ENCODE data around the gene FDX2.
"Not testable (repeated sequence)": the region's sequence is repeated elsewhere in the genome, so short reads cannot be mapped to it uniquely, and the experiment has no call there.

FDX2 gene

GRCh38 chr19:10285393-10285792, 30.4 kb downstream of the FDX2 start:
- FAIRE-seq (no peak), DNase-seq (ENCODE audit: insufficient read length, low spot score) (no peak)

DNA sequence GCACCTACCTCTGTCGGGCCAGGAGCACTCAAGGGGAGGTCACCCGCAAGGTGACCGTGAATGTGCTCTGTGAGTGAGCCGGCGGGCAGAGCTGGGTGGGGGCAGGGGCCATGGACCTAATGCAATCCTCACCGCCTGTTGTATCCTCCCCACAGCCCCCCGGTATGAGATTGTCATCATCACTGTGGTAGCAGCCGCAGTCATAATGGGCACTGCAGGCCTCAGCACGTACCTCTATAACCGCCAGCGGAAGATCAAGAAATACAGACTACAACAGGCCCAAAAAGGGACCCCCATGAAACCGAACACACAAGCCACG, 30.9 kb downstream of the FDX2 start:
- DNase-seq (ENCODE audit: insufficient read length, low spot score): no peak
- FAIRE-seq: no peak

DNA sequence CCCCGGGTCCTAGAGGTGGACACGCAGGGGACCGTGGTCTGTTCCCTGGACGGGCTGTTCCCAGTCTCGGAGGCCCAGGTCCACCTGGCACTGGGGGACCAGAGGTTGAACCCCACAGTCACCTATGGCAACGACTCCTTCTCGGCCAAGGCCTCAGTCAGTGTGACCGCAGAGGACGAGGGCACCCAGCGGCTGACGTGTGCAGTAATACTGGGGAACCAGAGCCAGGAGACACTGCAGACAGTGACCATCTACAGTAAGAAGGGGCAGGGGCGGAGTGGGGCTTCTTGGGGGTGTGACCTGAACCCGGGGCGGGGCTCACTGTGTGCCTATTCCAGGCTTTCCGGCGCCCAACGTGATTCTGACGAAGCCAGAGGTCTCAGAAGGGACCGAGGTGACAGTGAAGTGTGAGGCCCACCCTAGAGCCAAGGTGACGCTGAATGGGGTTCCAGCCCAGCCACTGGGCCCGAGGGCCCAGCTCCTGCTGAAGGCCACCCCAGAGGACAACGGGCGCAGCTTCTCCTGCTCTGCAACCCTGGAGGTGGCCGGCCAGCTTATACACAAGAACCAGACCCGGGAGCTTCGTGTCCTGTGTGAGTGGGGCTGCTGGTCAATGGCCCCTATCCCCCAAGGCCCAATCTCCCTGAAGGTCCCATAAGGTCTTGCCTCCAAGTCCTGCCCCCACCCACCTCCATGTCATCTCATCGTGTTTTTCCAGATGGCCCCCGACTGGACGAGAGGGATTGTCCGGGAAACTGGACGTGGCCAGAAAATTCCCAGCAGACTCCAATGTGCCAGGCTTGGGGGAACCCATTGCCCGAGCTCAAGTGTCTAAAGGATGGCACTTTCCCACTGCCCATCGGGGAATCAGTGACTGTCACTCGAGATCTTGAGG, 31.5 kb downstream of the FDX2 start:
- no peak for FAIRE-seq
- no peak for DNase-seq (ENCODE audit: insufficient read length, low spot score)

GRCh38 chr19:10283301-10284064, 32.3 kb downstream of the FDX2 start:
- FAIRE-seq (no peak), DNase-seq (ENCODE audit: insufficient read length, low spot score) (no peak)

DNA sequence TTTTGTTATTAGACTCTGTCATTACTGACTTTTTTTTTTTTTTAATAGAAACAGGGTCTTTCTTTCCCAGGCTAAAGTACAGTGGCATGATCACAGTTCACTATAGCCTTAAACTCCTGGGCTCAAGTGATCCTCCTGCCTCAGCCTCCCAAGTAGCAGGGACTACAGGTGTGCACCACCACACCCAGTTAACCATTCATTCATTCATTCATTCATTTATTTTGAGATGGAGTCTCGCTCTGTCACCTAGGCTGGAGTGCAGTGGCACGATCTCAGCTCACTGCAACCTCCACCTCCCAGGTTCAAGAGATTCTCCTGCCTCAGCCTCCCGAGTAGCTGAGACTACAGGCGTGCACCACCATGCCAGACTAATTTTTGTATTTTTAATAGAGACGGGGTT, 33.8 kb downstream of the FDX2 start:
- not testable (repeated sequence) for FAIRE-seq; DNase-seq (ENCODE audit: insufficient read length, low spot score)

GRCh38 chr19:10279737-10280442, 35.9 kb downstream of the FDX2 start:
- DNase-seq (ENCODE audit: insufficient read length, low spot score) (no peak), FAIRE-seq (no peak)

DNA sequence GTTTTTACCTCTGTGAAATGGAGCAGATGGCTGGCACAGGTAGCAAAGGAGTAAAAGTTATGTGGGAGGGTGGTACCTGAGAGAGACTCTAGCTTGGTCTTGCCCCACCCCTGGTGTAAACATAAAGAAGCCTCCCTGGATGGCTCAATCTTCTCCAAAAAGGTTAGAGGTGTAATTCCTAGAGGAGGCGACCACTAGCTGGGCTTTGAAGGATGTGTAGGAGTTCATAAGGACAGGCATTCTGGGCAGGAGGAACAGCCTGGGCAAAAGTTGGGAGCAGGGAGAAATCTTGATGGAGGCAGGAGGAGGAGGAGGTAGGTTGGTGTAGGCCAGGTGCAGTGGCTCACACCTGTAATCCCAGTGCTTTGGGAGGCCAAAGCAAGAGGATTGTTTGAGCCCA, 36.9 kb downstream of the FDX2 start:
- FAIRE-seq (no peak), DNase-seq (ENCODE audit: insufficient read length, low spot score) (no peak)

GRCh38 chr19:10277795-10278589, 37.8 kb downstream of the FDX2 start:
- DNase-seq (ENCODE audit: insufficient read length, low spot score): no peak
- FAIRE-seq: no peak

DNA sequence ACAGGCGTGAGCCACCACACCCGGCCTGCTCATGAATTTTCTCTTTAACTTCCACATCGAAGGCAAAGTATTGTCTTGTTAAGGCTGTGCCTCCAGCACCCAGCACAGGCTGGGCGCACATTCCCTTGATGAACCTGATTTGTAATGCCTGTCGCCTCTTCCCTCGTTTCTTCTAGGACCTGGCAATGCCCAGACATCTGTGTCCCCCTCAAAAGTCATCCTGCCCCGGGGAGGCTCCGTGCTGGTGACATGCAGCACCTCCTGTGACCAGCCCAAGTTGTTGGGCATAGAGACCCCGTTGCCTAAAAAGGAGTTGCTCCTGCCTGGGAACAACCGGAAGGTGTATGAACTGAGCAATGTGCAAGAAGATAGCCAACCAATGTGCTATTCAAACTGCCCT, 41.2 kb downstream of the FDX2 start:
- FAIRE-seq (no peak), DNase-seq (ENCODE audit: insufficient read length, low spot score) (no peak)

DNA sequence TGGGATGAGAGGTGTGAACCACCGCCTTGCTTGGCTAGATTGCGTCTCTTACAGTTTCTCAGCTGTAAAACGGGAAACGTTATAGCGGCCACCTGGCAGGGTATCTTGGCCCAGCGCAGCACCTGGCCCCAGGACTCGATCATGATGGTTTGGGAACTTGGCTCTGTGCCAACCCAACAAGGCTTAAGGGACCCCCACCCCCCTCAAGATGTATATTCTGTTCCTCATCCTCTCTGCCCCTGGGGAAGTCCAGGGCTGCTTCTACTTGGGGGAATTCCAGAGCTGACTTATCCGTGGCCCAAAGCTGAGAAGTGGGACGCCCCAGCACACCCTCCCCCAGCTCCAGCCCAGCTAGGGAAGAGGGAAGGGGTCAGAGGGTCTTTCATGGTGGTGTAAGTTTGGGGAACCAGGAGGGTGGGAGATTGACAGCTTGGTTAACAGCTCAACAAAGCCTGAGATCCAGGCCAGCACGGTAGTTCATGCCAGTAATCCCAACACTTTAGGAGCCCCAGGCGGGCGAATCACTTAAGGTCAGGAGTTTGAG, 44.2 kb downstream of the FDX2 start:
- no peak for FAIRE-seq
- no peak for DNase-seq (ENCODE audit: insufficient read length, low spot score)

- DNase-seq (ENCODE audit: insufficient read length, low spot score) (peak; percentile 71), FAIRE-seq (no peak)
Observed at GRCh38 chr19:10270616-10271394, 45.0 kb downstream of the FDX2 start, which contains the start of gene ICAM1. ICAM1 (plus strand) TSS chr19:10271120; CDS start chr19:10271160, 40 bp downstream.

DNA sequence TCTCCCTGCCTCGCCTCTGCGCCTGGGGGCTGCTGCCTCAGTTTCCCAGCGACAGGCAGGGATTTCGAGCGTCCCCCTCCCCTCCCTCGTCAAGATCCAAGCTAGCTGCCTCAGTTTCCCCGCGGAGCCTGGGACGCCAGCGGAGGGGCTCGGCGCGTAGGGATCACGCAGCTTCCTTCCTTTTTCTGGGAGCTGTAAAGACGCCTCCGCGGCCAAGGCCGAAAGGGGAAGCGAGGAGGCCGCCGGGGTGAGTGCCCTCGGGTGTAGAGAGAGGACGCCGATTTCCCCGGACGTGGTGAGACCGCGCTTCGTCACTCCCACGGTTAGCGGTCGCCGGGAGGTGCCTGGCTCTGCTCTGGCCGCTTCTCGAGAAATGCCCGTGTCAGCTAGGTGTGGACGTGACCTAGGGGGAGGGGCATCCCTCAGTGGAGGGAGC, 45.6 kb downstream of the FDX2 start:
- FAIRE-seq (no peak), DNase-seq (ENCODE audit: insufficient read length, low spot score) (no peak)

- DNase-seq (ENCODE audit: insufficient read length, low spot score) (peak; percentile 83), FAIRE-seq (peak; percentile 70)
Observed at GRCh38 chr19:10269333-10270179, 46.3 kb downstream of the FDX2 start.

- no peak for DNase-seq (ENCODE audit: insufficient read length, low spot score)
- no peak for FAIRE-seq
Observed at GRCh38 chr19:10268071-10268470, 47.7 kb downstream of the FDX2 start.

GRCh38 chr19:10266706-10267105, 49.1 kb downstream of the FDX2 start:
- FAIRE-seq (no peak), DNase-seq (ENCODE audit: insufficient read length, low spot score) (no peak)

DNA sequence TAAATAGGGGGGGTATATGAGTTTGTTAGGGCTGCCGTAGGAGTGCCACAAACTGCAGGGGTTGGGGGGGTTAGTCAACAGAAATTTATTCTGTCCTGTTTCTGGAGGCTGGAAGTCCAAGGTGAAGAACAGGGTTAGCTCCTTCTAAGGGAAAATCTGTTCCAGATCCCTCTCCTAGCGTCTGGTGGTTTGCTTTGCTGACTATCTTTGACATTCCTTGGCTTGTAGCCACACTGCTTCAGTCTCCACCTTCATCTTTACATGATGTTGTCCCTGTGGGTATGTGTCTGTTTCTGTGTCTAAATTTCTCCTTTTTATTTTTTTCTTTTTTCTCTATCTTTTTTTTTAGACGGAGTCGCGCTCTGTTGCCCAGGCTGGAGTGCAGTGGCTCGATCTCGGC, 53.0 kb downstream of the FDX2 start:
- DNase-seq (ENCODE audit: insufficient read length, low spot score) (no peak), FAIRE-seq (no peak)

DNA sequence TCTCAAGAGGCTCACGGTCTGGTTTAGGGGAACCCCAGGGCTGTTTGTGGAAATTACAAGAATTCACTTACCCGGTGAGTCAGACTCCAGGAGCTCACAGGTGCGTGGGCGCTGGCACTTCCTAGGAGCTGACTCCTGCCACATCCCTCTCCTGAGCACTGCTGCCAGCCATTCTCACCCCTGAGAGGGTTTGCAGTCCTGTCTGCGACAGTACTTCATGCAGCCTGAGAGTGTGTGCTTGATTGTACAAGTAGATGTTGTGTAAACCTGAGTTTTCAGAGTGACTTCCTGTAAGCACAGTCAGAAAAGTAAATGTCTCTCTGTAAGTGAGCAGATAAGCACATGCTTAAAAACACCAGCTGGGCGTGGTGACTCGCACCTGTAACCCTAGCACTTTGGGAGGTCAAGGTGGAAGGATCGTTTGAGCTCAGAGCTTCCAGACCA, 55.7 kb downstream of the FDX2 start:
- DNase-seq (ENCODE audit: insufficient read length, low spot score): no peak
- FAIRE-seq: no peak
